Fibroblast of lung (primary cell): Measurements from ENCODE around the gene G0S2. TPM values are rescaled to one million over a fixed set of nuclear protein-coding genes. Genes with fewer than 3 reads are reported as not detected.

ENCODE experiments used
- DNase-seq, 2 donors: peaks; one replicate each; pipeline versions ENCODE4 v3.0.0 to v3.0.0-alpha.2; 2010; ENCODE audit warnings: low read depth in 2 of 2
- H2AFZ ChIP-seq: 2 replicates; pipeline ENCODE4 v1.5.1; 2012; ENCODE audit warnings: low read length, control low read depth, inconsistent platforms
- H3K27ac ChIP-seq: 2 replicates; pipeline ENCODE4 v1.5.1; 2011; ENCODE audit warnings: low read length, control low read depth; ENCODE audit not compliant: insufficient read depth
- H3K27me3 ChIP-seq: 2 replicates; pipeline ENCODE4 v1.5.1; 2011; ENCODE audit warnings: mild to moderate bottlenecking, low read length; ENCODE audit not compliant: control insufficient read depth, insufficient read depth
- H3K36me3 ChIP-seq: 2 replicates; pipeline ENCODE4 v1.5.1; 2011; ENCODE audit warnings: low read length; ENCODE audit not compliant: control insufficient read depth, insufficient read depth
- H3K4me1 ChIP-seq: 2 replicates; pipeline ENCODE4 v1.5.1; 2011; ENCODE audit warnings: low read length; ENCODE audit not compliant: control insufficient read depth, insufficient read depth; ENCODE audit errors: extremely low read depth
- H3K4me2 ChIP-seq: 2 replicates; pipeline ENCODE4 v1.5.1; 2011; ENCODE audit warnings: low read length, control low read depth; ENCODE audit not compliant: insufficient read depth; ENCODE audit errors: extremely low read depth
- H3K4me3 ChIP-seq, 4 experiments: fragments of 200-600 bp in 1 of 4; sonication (generic) in 1 of 4; replicated peaks in 1 of 4; 2 replicates each; pipeline ENCODE4 v1.5.1; 2011 to 2016; ENCODE audit warnings: low read length in 4 of 4, low read depth in 3 of 4, mild to moderate bottlenecking in 3 of 4, control low read depth in 2 of 4, inconsistent platforms in 1 of 4, mixed read lengths in 1 of 4; ENCODE audit not compliant: insufficient read depth in 1 of 4; ENCODE audit errors: control extremely low read depth in 1 of 4
- H3K79me2 ChIP-seq: 2 replicates; pipeline ENCODE4 v1.5.1; 2012; ENCODE audit warnings: mild to moderate bottlenecking, low read length, inconsistent platforms; ENCODE audit not compliant: control insufficient read depth, insufficient read depth
- H3K9ac ChIP-seq: 2 replicates; pipeline ENCODE4 v1.5.1; 2011; ENCODE audit warnings: mild to moderate bottlenecking, low read length, control low read depth; ENCODE audit not compliant: insufficient read depth
- H3K9me3 ChIP-seq: 2 replicates; pipeline ENCODE4 v1.5.1; 2012; ENCODE audit warnings: low read depth, low read length; ENCODE audit not compliant: control insufficient read depth, insufficient read depth
- H4K20me1 ChIP-seq: 2 replicates; pipeline ENCODE4 v1.5.1; 2011; ENCODE audit warnings: low read length; ENCODE audit not compliant: control insufficient read depth, insufficient read depth; ENCODE audit errors: extremely low read depth
- EZH2 ChIP-seq: IDR thresholded peaks from 2 replicates; pipeline ENCODE4 v1.5.1; 2012; ENCODE audit warnings: low read length, control low read depth, mild to moderate bottlenecking; ENCODE audit errors: missing control alignments
- polyA plus RNA-seq, 2 donors: library from polyadenylated mRNA; depleted of rRNA in 1 of 2; stranded (reverse) in 1 of 2; unstranded in 1 of 2; fragments of >200 nt; gene quantifications; 2 replicates each; pipeline ENCODE4 v1.2.1, GENCODE V29; 2011 to 2012; ENCODE audit warnings: missing spikeins in 1 of 2
- total RNA-seq: library from RNA; depleted of rRNA; stranded (reverse); fragments of >200 nt; gene quantifications from 2 replicates; pipeline ENCODE4 v1.2.1, GENCODE V29; 2014
- TF ChIP-seq, protein P1 (sequence below), 2 donors: IDR thresholded peaks in 1 of 2; conservative IDR thresholded peaks in 1 of 2; 1 replicate in 1 of 2; 2 replicates in 1 of 2; pipeline ENCODE4 v1.5.1; 2011 to 2012; ENCODE audit warnings: low read length in 2 of 2, control low read depth in 1 of 2, inconsistent platforms in 1 of 2, low read depth in 1 of 2, mild to moderate bottlenecking in 1 of 2

Gene G0S2
- total and polyA plus RNA-seq, 2 donors (not counting 1 experiment from before 2014, with no cell fraction given) = 3.9 to 79.1 TPM

DNA sequence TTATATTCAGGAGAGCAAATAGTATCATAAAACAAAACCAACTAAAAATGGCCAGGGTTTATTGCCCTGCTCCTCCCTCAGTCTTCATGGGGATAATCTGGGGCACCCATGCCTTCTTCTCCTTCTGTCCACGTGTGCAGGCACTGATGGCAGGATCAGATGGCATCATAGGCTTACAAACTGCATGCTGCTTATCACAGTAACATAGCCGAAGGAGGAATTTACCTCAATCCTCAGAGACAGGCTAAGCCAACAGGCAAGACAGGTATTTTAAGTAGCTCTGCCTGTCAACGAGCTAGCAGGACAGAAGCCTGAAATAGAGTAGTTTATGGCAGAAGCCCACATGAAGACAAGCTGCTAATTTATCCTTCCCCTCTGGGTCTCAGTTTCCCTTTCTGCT lies 32.4 kb upstream of the G0S2 start:
- TF ChIP-seq, protein P1, sequence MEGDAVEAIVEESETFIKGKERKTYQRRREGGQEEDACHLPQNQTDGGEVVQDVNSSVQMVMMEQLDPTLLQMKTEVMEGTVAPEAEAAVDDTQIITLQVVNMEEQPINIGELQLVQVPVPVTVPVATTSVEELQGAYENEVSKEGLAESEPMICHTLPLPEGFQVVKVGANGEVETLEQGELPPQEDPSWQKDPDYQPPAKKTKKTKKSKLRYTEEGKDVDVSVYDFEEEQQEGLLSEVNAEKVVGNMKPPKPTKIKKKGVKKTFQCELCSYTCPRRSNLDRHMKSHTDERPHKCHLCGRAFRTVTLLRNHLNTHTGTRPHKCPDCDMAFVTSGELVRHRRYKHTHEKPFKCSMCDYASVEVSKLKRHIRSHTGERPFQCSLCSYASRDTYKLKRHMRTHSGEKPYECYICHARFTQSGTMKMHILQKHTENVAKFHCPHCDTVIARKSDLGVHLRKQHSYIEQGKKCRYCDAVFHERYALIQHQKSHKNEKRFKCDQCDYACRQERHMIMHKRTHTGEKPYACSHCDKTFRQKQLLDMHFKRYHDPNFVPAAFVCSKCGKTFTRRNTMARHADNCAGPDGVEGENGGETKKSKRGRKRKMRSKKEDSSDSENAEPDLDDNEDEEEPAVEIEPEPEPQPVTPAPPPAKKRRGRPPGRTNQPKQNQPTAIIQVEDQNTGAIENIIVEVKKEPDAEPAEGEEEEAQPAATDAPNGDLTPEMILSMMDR (conservative IDR thresholded peaks at IDR 0.05 in 1 of 2, IDR thresholded peaks at IDR 0.05 in 1 of 2; ENCODE audit: low read depth in 1 of 2, low read length in 2 of 2) = no peak
- TF ChIP-seq EZH2 = no peak
- Histone ChIP-seq H3K36me3 (no peaks in the 10 kb centered on the region), H3K9ac (no peak overlapping the region), H3K9me3 (no peaks in the 10 kb centered on the region), H2AFZ (no peak overlapping the region), H4K20me1 (no peaks in the 10 kb centered on the region), H3K4me1 (peaks cover 28% of the 10 kb centered on the region), H3K27ac (no peak overlapping the region), H3K79me2 (no peaks in the 10 kb centered on the region), H3K4me2 (no peak overlapping the region), H3K4me3 (no peak overlapping the region), H3K27me3 (no peaks in the 10 kb centered on the region)
- no peak for DNase-seq

DNA sequence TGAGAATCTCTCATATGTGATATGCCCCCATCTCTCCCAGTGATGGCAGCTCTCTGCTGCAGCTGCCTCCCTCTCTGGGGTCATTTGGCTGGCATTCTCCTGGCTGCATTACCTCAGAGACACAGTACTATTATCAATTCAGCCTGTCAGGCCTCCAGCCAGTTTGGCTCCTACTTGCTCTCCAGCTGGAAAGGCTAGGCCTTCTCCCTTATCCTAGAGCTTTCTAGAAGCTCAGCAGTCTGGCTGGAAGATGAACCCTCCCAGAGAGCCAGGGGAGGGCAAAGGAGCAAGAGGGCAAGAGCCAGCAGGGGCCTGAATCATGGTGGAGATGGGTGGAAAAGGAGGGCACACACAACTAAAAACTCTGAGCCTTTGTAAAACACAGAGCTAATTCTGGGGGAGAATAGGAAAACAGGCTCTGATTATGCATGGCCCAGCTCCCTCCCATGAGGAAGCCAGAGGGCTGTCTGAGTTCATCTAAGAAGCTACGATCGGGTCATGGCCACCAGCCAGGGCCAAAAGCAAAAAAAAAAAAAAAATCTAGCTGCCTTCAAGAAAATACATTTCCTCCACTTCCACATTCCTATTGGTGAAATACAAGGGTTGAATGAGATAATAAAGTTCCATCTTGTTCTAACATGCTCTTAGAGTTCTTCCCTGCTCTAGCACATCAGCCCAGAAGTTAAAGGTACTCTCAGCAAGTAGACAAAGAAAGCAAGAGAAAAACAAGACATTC lies 31.8 kb upstream of the G0S2 start:
- no peaks in the 10 kb centered on the region for H4K20me1 ChIP-seq
- no peak overlapping the region for H3K4me2 ChIP-seq
- H3K27ac ChIP-seq = no peak overlapping the region
- H3K9ac ChIP-seq = no peak overlapping the region
- H3K4me3 ChIP-seq = no peak overlapping the region
- H3K9me3 ChIP-seq = no peaks in the 10 kb centered on the region
- H3K36me3 ChIP-seq = no peaks in the 10 kb centered on the region
- H2AFZ ChIP-seq = no peak overlapping the region
- peaks cover 31% of the 10 kb centered on the region for H3K4me1 ChIP-seq
- no peak for TF ChIP-seq EZH2
- TF ChIP-seq, protein P1 (conservative IDR thresholded peaks at IDR 0.05 in 1 of 2, IDR thresholded peaks at IDR 0.05 in 1 of 2; ENCODE audit: low read depth in 1 of 2, low read length in 2 of 2) = no peak
- H3K27me3 ChIP-seq = no peaks in the 10 kb centered on the region
- no peaks in the 10 kb centered on the region for H3K79me2 ChIP-seq
- DNase-seq = peak; percentile 55 to 81

DNA sequence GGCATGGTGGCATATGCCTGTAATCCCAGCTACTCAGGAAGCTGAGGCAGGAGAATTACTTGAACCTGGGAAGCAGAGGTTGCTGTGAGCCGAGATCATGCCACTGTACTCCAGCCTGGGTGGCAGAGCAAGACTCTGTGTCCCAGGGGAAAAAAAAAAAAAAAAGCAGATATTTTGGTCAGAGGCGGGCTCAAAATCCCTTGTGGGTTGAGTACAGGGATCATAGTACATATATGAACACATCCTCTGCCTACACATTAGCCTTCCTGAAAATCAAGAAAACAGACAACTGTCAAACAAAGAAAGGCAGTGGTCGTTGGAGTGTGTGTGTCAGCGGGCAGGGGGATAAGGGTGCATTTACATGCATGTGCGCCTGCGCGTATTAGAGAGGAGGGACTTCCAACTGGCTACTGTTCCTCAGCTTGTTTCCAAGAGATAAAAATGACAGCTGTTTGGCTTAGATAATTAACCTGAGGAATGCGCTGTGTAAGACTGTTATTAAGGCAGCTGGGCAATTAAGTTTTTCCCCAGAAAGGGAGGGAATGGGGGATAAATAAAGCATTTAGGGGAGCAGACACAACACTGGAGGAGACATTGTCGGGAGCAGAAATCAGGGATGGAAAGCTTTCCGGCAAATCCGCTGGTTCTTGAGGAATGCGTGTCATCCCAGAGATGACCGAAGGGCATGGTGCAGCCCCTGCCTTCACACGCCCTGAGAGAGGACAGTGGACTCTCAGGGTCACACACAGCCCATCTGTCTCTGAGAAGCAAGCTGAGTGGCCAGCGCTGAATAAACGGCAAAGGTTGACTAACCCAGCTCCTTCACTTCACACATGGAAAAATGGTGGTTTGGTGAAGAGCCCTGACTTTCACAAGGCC lies 29.4 kb upstream of the G0S2 start:
- Histone ChIP-seq H3K4me3 (no peak overlapping the region), H3K9me3 (no peaks in the 10 kb centered on the region), H3K4me1 (peaks cover 47% of the 10 kb centered on the region), H3K4me2 (no peak overlapping the region), H3K27me3 (no peaks in the 10 kb centered on the region), H2AFZ (peak overlapping the region; percentile 36), H3K36me3 (no peaks in the 10 kb centered on the region), H3K27ac (no peak overlapping the region), H3K9ac (no peak overlapping the region), H4K20me1 (no peaks in the 10 kb centered on the region), H3K79me2 (no peaks in the 10 kb centered on the region)
- TF ChIP-seq, protein P1 (conservative IDR thresholded peaks at IDR 0.05 in 1 of 2, IDR thresholded peaks at IDR 0.05 in 1 of 2; ENCODE audit: low read depth in 1 of 2, low read length in 2 of 2) = no peak
- TF ChIP-seq EZH2 = no peak
- DNase-seq = no peak
